ENCODE data around the gene UCHL5.
"Not testable (repeated sequence)": the region's sequence is repeated elsewhere in the genome, so short reads cannot be mapped to it uniquely, and the experiment has no call there.

The UCHL5 gene

DNA sequence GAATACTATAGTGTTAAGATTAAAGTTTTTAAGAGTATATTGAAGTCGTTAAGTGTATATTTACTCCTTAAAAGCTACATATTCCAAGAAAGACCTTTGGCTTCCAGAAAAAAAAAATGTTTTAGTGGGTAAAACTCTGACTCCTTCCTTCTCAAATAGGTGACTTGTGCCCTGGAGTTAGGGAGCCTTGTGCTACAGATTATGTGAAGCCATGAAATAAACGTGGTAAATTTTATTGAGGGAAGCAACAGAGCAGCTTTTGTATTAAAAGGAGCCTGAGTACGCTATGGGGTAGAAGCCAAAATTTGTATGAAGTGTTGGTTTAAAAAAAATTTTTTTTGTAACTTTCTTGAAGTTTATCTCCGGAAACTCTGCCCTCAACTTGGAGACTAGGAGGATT is 1.2 kb upstream of the UCHL5 start:
- H2AK5ac ChIP-seq (ENCODE audit: low read length): no peak overlapping the region
- H3K27me3 ChIP-seq (ENCODE audit: insufficient read depth, low read length, poor library complexity): no peaks in the 10 kb centered on the region
- H3K4me2 ChIP-seq (ENCODE audit: low read length): peak overlapping the region; percentile 21
- H2BK5ac ChIP-seq (ENCODE audit: low read length): no peak overlapping the region
- H3K79me1 ChIP-seq (ENCODE audit: low read length): peaks cover 7% of the 10 kb centered on the region
- no peaks in the 10 kb centered on the region for H3K4me1 ChIP-seq (ENCODE audit: control insufficient read depth, low read depth, low read length)
- H4K8ac ChIP-seq (ENCODE audit: low read depth, low read length): no peak overlapping the region
- no peak overlapping the region for H2BK15ac ChIP-seq (replicated peaks; ENCODE audit: low read depth)
- H3K56ac ChIP-seq (ENCODE audit: low read length): peak overlapping the region; percentile 66
- DNase-seq: no peak
- H3K4ac ChIP-seq (ENCODE audit: low read depth, low read length): no peak overlapping the region
- peak overlapping the region; percentile 37 for H3K4me3 ChIP-seq (ENCODE audit: low read length)
- H3K36me3 ChIP-seq (ENCODE audit: control insufficient read depth, insufficient read depth, low read length): no peaks in the 10 kb centered on the region
- no peak overlapping the region for H3K23ac ChIP-seq (ENCODE audit: low read length)
- H3K9ac ChIP-seq (ENCODE audit: low read length): peak overlapping the region; percentile 99
- peaks cover 53% of the 10 kb centered on the region for H3K79me2 ChIP-seq (ENCODE audit: control insufficient read depth, insufficient read depth, low read length)
- H2BK120ac ChIP-seq (ENCODE audit: low read depth, low read length): no peak overlapping the region
- H3K18ac ChIP-seq (ENCODE audit: low read length): no peak overlapping the region
- H4K5ac ChIP-seq (ENCODE audit: low read length): no peak overlapping the region
- no CpG with 5 or more reads among the region's 4 CpGs for WGBS (ENCODE audit: extremely low coverage, insufficient coverage, low lambda C conversion rate)
- no peak overlapping the region for H3K27ac ChIP-seq (ENCODE audit: low read depth, low read length)

GRCh38 chr1:193060115-193060403 is 899 bp upstream of the UCHL5 start:
- Histone ChIP-seq H3K18ac (ENCODE audit: low read length) (no peak overlapping the region), H4K8ac (ENCODE audit: low read depth, low read length) (no peak overlapping the region), H2BK15ac (replicated peaks; ENCODE audit: low read depth) (no peak overlapping the region), H3K4me1 (ENCODE audit: control insufficient read depth, low read depth, low read length) (no peaks in the 10 kb centered on the region), H3K56ac (ENCODE audit: low read length) (peak overlapping the region; percentile 99), H3K27ac (ENCODE audit: low read depth, low read length) (peak overlapping the region; percentile 85), H3K36me3 (ENCODE audit: control insufficient read depth, insufficient read depth, low read length) (no peaks in the 10 kb centered on the region), H3K4me2 (ENCODE audit: low read length) (peak overlapping the region; percentile 33), H3K27me3 (ENCODE audit: insufficient read depth, low read length, poor library complexity) (no peaks in the 10 kb centered on the region), H3K79me2 (ENCODE audit: control insufficient read depth, insufficient read depth, low read length) (peaks cover 56% of the 10 kb centered on the region), H2BK120ac (ENCODE audit: low read depth, low read length) (no peak overlapping the region), H2AK5ac (ENCODE audit: low read length) (no peak overlapping the region), H3K4me3 (ENCODE audit: low read length) (peak overlapping the region; percentile 88), H3K23ac (ENCODE audit: low read length) (peak overlapping the region; percentile 15), H3K9ac (ENCODE audit: low read length) (peak overlapping the region; percentile 99), H3K4ac (ENCODE audit: low read depth, low read length) (no peak overlapping the region), H4K5ac (ENCODE audit: low read length) (no peak overlapping the region), H3K79me1 (ENCODE audit: low read length) (peaks cover 10% of the 10 kb centered on the region), H2BK5ac (ENCODE audit: low read length) (no peak overlapping the region)
- WGBS (ENCODE audit: extremely low coverage, insufficient coverage, low lambda C conversion rate): no CpG with 5 or more reads among the region's 9 CpGs
- no peak for DNase-seq

DNA sequence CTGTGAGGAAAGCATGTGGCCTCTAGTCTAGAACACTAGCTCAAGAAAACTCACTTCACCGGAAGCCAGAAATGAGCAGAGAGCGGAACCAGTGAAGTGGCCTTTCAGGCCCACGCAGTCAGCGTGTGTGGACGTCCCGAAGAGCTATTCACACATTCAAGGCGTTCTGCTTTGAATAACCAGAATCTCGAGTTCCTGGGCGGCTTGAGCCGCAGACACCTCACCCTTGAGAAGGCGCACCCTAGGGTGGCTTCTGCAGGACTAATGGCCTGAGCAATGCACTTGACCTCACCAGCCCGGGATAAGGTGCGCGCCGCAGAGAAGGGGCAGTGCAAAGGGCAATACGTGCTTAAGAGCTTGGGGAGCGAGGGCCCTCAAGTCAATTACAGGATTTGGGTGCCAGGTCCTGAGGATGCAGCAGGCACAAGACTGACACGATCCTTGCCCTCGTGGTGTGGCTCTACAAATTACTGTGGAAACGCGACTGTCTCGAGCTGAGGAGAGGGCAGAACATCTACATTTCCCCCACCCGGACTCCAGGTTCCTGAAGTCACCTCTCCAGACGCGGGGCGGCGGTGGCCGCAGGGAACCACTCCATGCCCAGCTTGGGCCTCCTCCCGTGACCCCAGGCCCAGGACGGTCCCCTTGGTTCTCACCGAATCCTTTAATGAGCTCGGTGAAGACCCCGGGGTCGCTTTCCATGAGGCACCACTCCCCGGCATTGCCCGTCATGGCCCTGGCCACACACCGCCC is 455 bp downstream of the UCHL5 start:
- WGBS (ENCODE audit: extremely low coverage, insufficient coverage, low lambda C conversion rate): no CpG with 5 or more reads among the region's 37 CpGs
- H3K79me1 ChIP-seq (ENCODE audit: low read length): peaks cover 8% of the 10 kb centered on the region
- H3K4me3 ChIP-seq (ENCODE audit: low read length): peak overlapping the region; percentile 82
- peak overlapping the region; percentile 64 for H3K4ac ChIP-seq (ENCODE audit: low read depth, low read length)
- H3K23ac ChIP-seq (ENCODE audit: low read length): peak overlapping the region; percentile 50
- no peak overlapping the region for H2AK5ac ChIP-seq (ENCODE audit: low read length)
- H2BK5ac ChIP-seq (ENCODE audit: low read length): no peak overlapping the region
- peaks cover 56% of the 10 kb centered on the region for H3K79me2 ChIP-seq (ENCODE audit: control insufficient read depth, insufficient read depth, low read length)
- DNase-seq: peak; percentile 47
- no peak overlapping the region for H4K5ac ChIP-seq (ENCODE audit: low read length)
- H3K18ac ChIP-seq (ENCODE audit: low read length): peak overlapping the region; percentile 35
- H3K4me1 ChIP-seq (ENCODE audit: control insufficient read depth, low read depth, low read length): no peaks in the 10 kb centered on the region
- H3K9ac ChIP-seq (ENCODE audit: low read length): peak overlapping the region; percentile 99
- H2BK15ac ChIP-seq (replicated peaks; ENCODE audit: low read depth): no peak overlapping the region
- no peaks in the 10 kb centered on the region for H3K27me3 ChIP-seq (ENCODE audit: insufficient read depth, low read length, poor library complexity)
- H3K36me3 ChIP-seq (ENCODE audit: control insufficient read depth, insufficient read depth, low read length): no peaks in the 10 kb centered on the region
- no peak overlapping the region for H4K8ac ChIP-seq (ENCODE audit: low read depth, low read length)
- peak overlapping the region; percentile 83 for H3K27ac ChIP-seq (ENCODE audit: low read depth, low read length)
- H3K4me2 ChIP-seq (ENCODE audit: low read length): peak overlapping the region; percentile 90
- no peak overlapping the region for H2BK120ac ChIP-seq (ENCODE audit: low read depth, low read length)
- H3K56ac ChIP-seq (ENCODE audit: low read length): peak overlapping the region; percentile 99

- peaks cover 43% of the 10 kb centered on the region for H3K79me2 ChIP-seq (ENCODE audit: control insufficient read depth, insufficient read depth, low read length)
- no peak overlapping the region for H3K27ac ChIP-seq (ENCODE audit: low read depth, low read length)
- H3K36me3 ChIP-seq (ENCODE audit: control insufficient read depth, insufficient read depth, low read length): no peaks in the 10 kb centered on the region
- no peaks in the 10 kb centered on the region for H3K4me1 ChIP-seq (ENCODE audit: control insufficient read depth, low read depth, low read length)
- H3K56ac ChIP-seq (ENCODE audit: low read length): no peak overlapping the region
- no peak overlapping the region for H3K18ac ChIP-seq (ENCODE audit: low read length)
- no peak overlapping the region for H3K9ac ChIP-seq (ENCODE audit: low read length)
- H2AK5ac ChIP-seq (ENCODE audit: low read length): no peak overlapping the region
- no peak overlapping the region for H2BK5ac ChIP-seq (ENCODE audit: low read length)
- H4K8ac ChIP-seq (ENCODE audit: low read depth, low read length): no peak overlapping the region
- H4K5ac ChIP-seq (ENCODE audit: low read length): no peak overlapping the region
- no CpG with 5 or more reads among the region's 4 CpGs for WGBS (ENCODE audit: extremely low coverage, insufficient coverage, low lambda C conversion rate)
- H3K23ac ChIP-seq (ENCODE audit: low read length): no peak overlapping the region
- no peak for DNase-seq
- H3K4me3 ChIP-seq (ENCODE audit: low read length): no peak overlapping the region
- no peak overlapping the region for H3K4ac ChIP-seq (ENCODE audit: low read depth, low read length)
- H3K27me3 ChIP-seq (ENCODE audit: insufficient read depth, low read length, poor library complexity): no peaks in the 10 kb centered on the region
- no peak overlapping the region for H2BK120ac ChIP-seq (ENCODE audit: low read depth, low read length)
- H3K4me2 ChIP-seq (ENCODE audit: low read length): no peak overlapping the region
- H2BK15ac ChIP-seq (replicated peaks; ENCODE audit: low read depth): no peak overlapping the region
- peaks cover 10% of the 10 kb centered on the region for H3K79me1 ChIP-seq (ENCODE audit: low read length)
Measured at GRCh38 chr1:193054169-193054675, 4.9 kb downstream of the UCHL5 start.

DNA sequence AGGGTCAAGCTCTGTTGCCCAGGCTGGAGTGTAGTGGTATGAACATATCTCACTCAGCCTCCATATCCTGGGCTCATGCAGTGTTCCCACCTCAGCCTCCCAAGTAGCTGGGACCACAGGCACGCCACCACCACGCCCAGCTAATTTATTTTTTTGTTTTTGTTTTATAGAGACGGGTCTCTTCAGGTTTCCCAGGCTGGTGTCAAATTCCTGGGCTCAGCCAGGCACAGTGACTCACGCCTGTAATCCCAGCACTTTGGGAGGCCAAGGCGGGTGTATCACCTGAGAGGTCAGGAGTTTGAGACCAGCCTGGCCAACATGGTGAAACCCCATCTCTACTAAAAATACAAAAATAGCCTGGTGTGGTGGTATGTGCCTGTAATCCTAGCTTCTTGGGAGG is 10.2 kb downstream of the UCHL5 start:
- H3K36me3 ChIP-seq (ENCODE audit: control insufficient read depth, insufficient read depth, low read length); H2BK120ac ChIP-seq (ENCODE audit: low read depth, low read length); H3K23ac ChIP-seq (ENCODE audit: low read length); H3K9ac ChIP-seq (ENCODE audit: low read length); H3K4me2 ChIP-seq (ENCODE audit: low read length); H2AK5ac ChIP-seq (ENCODE audit: low read length); H3K4me1 ChIP-seq (ENCODE audit: control insufficient read depth, low read depth, low read length); H3K27ac ChIP-seq (ENCODE audit: low read depth, low read length); H4K5ac ChIP-seq (ENCODE audit: low read length); H3K56ac ChIP-seq (ENCODE audit: low read length); H3K18ac ChIP-seq (ENCODE audit: low read length); H3K79me2 ChIP-seq (ENCODE audit: control insufficient read depth, insufficient read depth, low read length); H3K27me3 ChIP-seq (ENCODE audit: insufficient read depth, low read length, poor library complexity); H4K8ac ChIP-seq (ENCODE audit: low read depth, low read length); H2BK5ac ChIP-seq (ENCODE audit: low read length); H2BK15ac ChIP-seq (replicated peaks; ENCODE audit: low read depth); H3K4me3 ChIP-seq (ENCODE audit: low read length); H3K79me1 ChIP-seq (ENCODE audit: low read length); H3K4ac ChIP-seq (ENCODE audit: low read depth, low read length): not testable (repeated sequence)
- DNase-seq: peak; percentile 40
- WGBS (ENCODE audit: extremely low coverage, insufficient coverage, low lambda C conversion rate): no CpG with 5 or more reads among the region's 5 CpGs

Measured in mesendoderm (in vitro differentiated cells).